Testis (tissue), 3 donors: ENCODE data around the gene CD226. TPM values are rescaled to one million over a fixed set of nuclear protein-coding genes. Genes with fewer than 3 reads are reported as not detected.
"Not testable (repeated sequence)": the region's sequence is repeated elsewhere in the genome, so short reads cannot be mapped to it uniquely, and the experiment has no call there.

Source experiments
- DNase-seq: peaks from one replicate; pipeline ENCODE4 v3.0.0-alpha.2; 2019
- H3K27ac ChIP-seq, 2 donors: fragments of 200-600 bp; sonication (generic); one replicate each; pipeline ENCODE4 v1.5.1; 2019
- H3K27me3 ChIP-seq: fragments of 200-600 bp; sonication (generic); one replicate; pipeline ENCODE4 v1.5.1; 2019
- H3K36me3 ChIP-seq: fragments of 200-600 bp; sonication (generic); one replicate; pipeline ENCODE4 v1.5.1; 2017; ENCODE audit warnings: low read depth; ENCODE audit errors: missing control alignments
- H3K4me1 ChIP-seq: fragments of 200-600 bp; sonication (generic); one replicate; pipeline ENCODE4 v1.5.1; 2019
- H3K4me3 ChIP-seq, 2 donors: fragments of 200-600 bp; sonication (generic); one replicate each; pipeline ENCODE4 v1.5.1; 2017 to 2019
- H3K9me3 ChIP-seq: fragments of 200-600 bp; sonication (generic); one replicate; pipeline ENCODE4 v1.5.1; 2017
- CTCF ChIP-seq, 3 experiments: fragments of 450-650 bp in 2 of 3; fragments of 200-600 bp in 1 of 3; sonication (generic) in 1 of 3; IDR thresholded peaks; one replicate each; pipeline ENCODE4 v1.5.1; 2016 to 2019; ENCODE audit warnings: antibody characterized with exemption in 3 of 3, mild to moderate bottlenecking in 2 of 3, moderate library complexity in 1 of 3
- POLR2A ChIP-seq: fragments of 450-650 bp; IDR thresholded peaks from one replicate; pipeline ENCODE4 v1.6.1; 2017; ENCODE audit warnings: antibody characterized with exemption, mild to moderate bottlenecking, moderate library complexity
- WGBS, 2 donors: methylation state at CpG; one replicate each; pipeline ENCODE4 v1.1.5; 2018; 5-methylcytosine and 5-hydroxymethylcytosine counted together
- intact Hi-C: fragments of 100-400 bp; cut with DNase I; formaldehyde crosslinking; loops from one replicate; pipeline ENCODE4 v1.15.1; 2023; ENCODE audit warnings: low total_unique reads
- polyA plus RNA-seq: library from polyadenylated mRNA; stranded (reverse); fragments of 350-450 nt; fragmentation: Illumina TruSeq; extraction: RNeasy Lipid Tissue Mini Kit (QIAGEN cat#74804); gene quantifications from one replicate; pipeline ENCODE4 v1.2.3, GENCODE V29; 2014; ENCODE audit warnings: low read depth, low replicate concordance; ENCODE audit not compliant: insufficient read depth
- total RNA-seq, 2 donors: library from RNA; depleted of rRNA; stranded (reverse); fragments of >200 nt; gene quantifications; one replicate each; pipeline ENCODE4 v1.2.3, GENCODE V29; 2016

CD226 gene
- total and polyA plus RNA-seq, 3 donors from 2014 or later, result 2.6 to 3.0 (median 2.9) TPM

GRCh38 chr18:69941183-69941582 is 6.5 kb downstream of the CD226 start:
- no peaks in the 10 kb centered on the region for H3K36me3 ChIP-seq
- H3K4me1 ChIP-seq, result no peaks in the 10 kb centered on the region
- 89 to 100% methylated on average over 1 of the region's 1 CpG for WGBS, 2 donors
- DNase-seq, result no peak
- no peaks in the 10 kb centered on the region for H3K9me3 ChIP-seq
- intact Hi-C loops, result no loop called here
- H3K27me3 ChIP-seq, result no peaks in the 10 kb centered on the region
- no peak for TF ChIP-seq CTCF (IDR thresholded peaks at IDR 0.05)
- no peak for TF ChIP-seq POLR2A
- no peak overlapping the region for H3K4me3 ChIP-seq
- no peak overlapping the region for H3K27ac ChIP-seq

- WGBS, 2 donors, result 88 to 94% methylated on average over 4 of the region's 4 CpGs
- intact Hi-C loops, H3K27me3 ChIP-seq, DNase-seq, H3K27ac ChIP-seq, H3K4me3 ChIP-seq, H3K4me1 ChIP-seq, H3K9me3 ChIP-seq, H3K36me3 ChIP-seq: not testable (repeated sequence)
Measured at GRCh38 chr18:69939812-69940211, 7.9 kb downstream of the CD226 start.

GRCh38 chr18:69936191-69936558 is 11.5 kb downstream of the CD226 start:
- intact Hi-C loops, result no loop called here
- DNase-seq, result peak; percentile 44
- TF ChIP-seq CTCF (IDR thresholded peaks at IDR 0.05), result no peak
- no peak for TF ChIP-seq POLR2A
- H3K4me1 ChIP-seq, result no peaks in the 10 kb centered on the region
- H3K27me3 ChIP-seq, result no peaks in the 10 kb centered on the region
- H3K9me3 ChIP-seq, result no peaks in the 10 kb centered on the region
- H3K4me3 ChIP-seq, result no peak overlapping the region
- no peaks in the 10 kb centered on the region for H3K36me3 ChIP-seq
- H3K27ac ChIP-seq, result peak overlapping the region in 1 of 2 donors; percentile 56
- 47 to 55% methylated on average over 4 of the region's 4 CpGs for WGBS, 2 donors

- Histone ChIP-seq H3K27ac (peak overlapping the region in 1 of 2 donors; percentile 56), H3K36me3 (no peaks in the 10 kb centered on the region), H3K4me1 (no peaks in the 10 kb centered on the region), H3K4me3 (no peak overlapping the region), H3K9me3 (no peaks in the 10 kb centered on the region), H3K27me3 (no peaks in the 10 kb centered on the region)
- 79 to 86% methylated on average over 12 of the region's 12 CpGs for WGBS, 2 donors
- TF ChIP-seq POLR2A (no peak), CTCF (IDR thresholded peaks at IDR 0.05) (no peak)
- intact Hi-C loops, result no loop called here
- no peak for DNase-seq
Measured at GRCh38 chr18:69935319-69936190, 12.1 kb downstream of the CD226 start.

- no peaks in the 10 kb centered on the region for H3K27me3 ChIP-seq
- no peak for TF ChIP-seq CTCF (IDR thresholded peaks at IDR 0.05)
- no peak for TF ChIP-seq POLR2A
- H3K27ac ChIP-seq, result no peak overlapping the region
- intact Hi-C loops, result no loop called here
- WGBS, 2 donors, result 49 to 54% methylated on average over 4 of the region's 4 CpGs
- H3K4me3 ChIP-seq, result no peak overlapping the region
- no peaks in the 10 kb centered on the region for H3K9me3 ChIP-seq
- H3K36me3 ChIP-seq, result no peaks in the 10 kb centered on the region
- H3K4me1 ChIP-seq, result no peaks in the 10 kb centered on the region
- no peak for DNase-seq
Measured at GRCh38 chr18:69934601-69935265, 12.9 kb downstream of the CD226 start.
